ENCODE measurements around the gene UBTD2. TPM values are rescaled to one million over a fixed set of nuclear protein-coding genes. Genes with fewer than 3 reads are reported as not detected.

The UBTD2 gene
- total RNA-seq, 2 donors from 2014 or later: 3.5 to 3.9 TPM

GRCh38 chr5:172177176-172177575 lies 106.4 kb downstream of the UBTD2 start:
- peaks cover 71% of the 10 kb centered on the region for H3K4me1 Mint-ChIP-seq
- no peaks in the 10 kb centered on the region for H3K9me3 ChIP-seq (ENCODE audit: control insufficient read depth, low read length, poor library complexity, severe bottlenecking)
- ATAC-seq: no peak
- no peak for DNase-seq
- peak overlapping the region; percentile 96 for H3K27ac Mint-ChIP-seq
- H3K27me3 Mint-ChIP-seq: no peaks in the 10 kb centered on the region
- H3K4me3 Mint-ChIP-seq: peak overlapping the region; percentile 94
- H3K36me3 Mint-ChIP-seq (ENCODE audit: low read depth): peaks cover 8% of the 10 kb centered on the region

- Mint-ChIP-seq H3K27ac (peak overlapping the region; percentile 96), H3K36me3 (ENCODE audit: low read depth) (peaks cover 9% of the 10 kb centered on the region), H3K27me3 (no peaks in the 10 kb centered on the region), H3K4me1 (peaks cover 81% of the 10 kb centered on the region), H3K4me3 (peak overlapping the region; percentile 94)
- ATAC-seq (peak; percentile 80), DNase-seq (peak; percentile 67 to 86 (median 76))
- no peaks in the 10 kb centered on the region for H3K9me3 ChIP-seq (ENCODE audit: control insufficient read depth, low read length, poor library complexity, severe bottlenecking)
These were observed 108.3 kb downstream of the UBTD2 start for GRCh38 chr5:172175263-172175719.

GRCh38 chr5:172173564-172174153 lies 109.9 kb downstream of the UBTD2 start:
- Mint-ChIP-seq H3K4me3 (peak overlapping the region; percentile 94), H3K36me3 (ENCODE audit: low read depth) (peaks cover 14% of the 10 kb centered on the region), H3K27ac (peak overlapping the region; percentile 96), H3K4me1 (peaks cover 83% of the 10 kb centered on the region), H3K27me3 (no peaks in the 10 kb centered on the region)
- no peaks in the 10 kb centered on the region for H3K9me3 ChIP-seq (ENCODE audit: control insufficient read depth, low read length, poor library complexity, severe bottlenecking)
- ATAC-seq: peak; percentile 5
- peak in 2 of 3 donors; percentile 34 to 68 for DNase-seq

DNA sequence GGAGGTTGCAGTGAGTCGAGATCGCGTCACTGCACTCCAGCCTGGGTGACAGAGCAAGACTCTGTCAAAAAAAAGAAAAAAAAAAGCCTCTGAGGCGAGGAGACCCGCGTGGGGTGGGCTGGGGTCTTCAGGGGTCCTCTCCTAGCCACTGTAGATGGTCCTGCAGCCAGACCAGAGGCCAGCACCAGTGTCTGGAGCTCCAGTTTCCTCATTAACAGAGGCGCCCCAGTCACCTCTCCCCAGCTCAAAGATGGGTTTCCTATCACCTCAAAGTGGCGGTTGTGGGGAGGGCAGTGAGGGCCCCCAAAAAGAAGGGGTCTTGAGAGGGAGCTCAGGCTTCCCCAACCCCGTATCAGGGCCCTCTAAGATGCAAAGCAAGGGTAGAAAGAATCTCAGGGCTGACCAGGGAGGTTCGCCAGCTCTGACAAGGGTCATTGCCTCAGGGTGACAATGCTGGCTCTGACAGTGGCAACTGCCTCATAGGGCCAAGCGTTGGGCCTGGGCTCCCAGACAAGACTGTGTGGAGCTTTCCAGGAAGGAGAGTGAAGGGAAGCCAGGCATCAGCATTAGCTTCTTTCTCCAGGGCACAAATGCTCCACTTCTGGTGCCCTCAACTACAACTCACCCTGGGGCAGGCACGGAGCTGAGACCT lies 110.5 kb downstream of the UBTD2 start:
- Mint-ChIP-seq H3K36me3 (ENCODE audit: low read depth) (peaks cover 12% of the 10 kb centered on the region), H3K4me3 (peak overlapping the region; percentile 94), H3K27ac (peak overlapping the region; percentile 96), H3K4me1 (peaks cover 80% of the 10 kb centered on the region), H3K27me3 (no peaks in the 10 kb centered on the region)
- no peaks in the 10 kb centered on the region for H3K9me3 ChIP-seq (ENCODE audit: control insufficient read depth, low read length, poor library complexity, severe bottlenecking)
- ATAC-seq (no peak), DNase-seq (no peak)

DNA sequence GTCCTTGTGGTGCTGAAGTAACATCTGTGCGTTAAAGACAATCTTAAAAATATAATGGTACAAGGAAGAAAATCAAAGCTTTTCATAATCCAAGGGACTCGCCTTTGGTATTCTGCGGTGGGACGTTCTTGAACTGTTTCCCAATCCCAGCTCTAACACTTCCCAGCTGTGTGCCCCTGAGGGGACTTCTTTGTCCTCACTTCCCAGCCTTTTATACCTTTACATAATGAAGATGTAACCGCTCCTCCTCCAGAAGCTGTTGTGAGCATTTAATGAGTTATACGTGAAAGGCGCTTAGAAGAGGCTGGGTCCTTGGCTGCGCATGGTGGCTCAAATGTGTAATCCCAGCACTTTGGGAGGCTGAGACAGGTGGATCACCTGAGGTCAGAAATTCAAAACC lies 112.4 kb downstream of the UBTD2 start:
- Mint-ChIP-seq H3K36me3 (ENCODE audit: low read depth) (peaks cover 9% of the 10 kb centered on the region), H3K27ac (peak overlapping the region; percentile 92), H3K27me3 (no peaks in the 10 kb centered on the region), H3K4me1 (peaks cover 80% of the 10 kb centered on the region), H3K4me3 (no peak overlapping the region)
- no peak for ATAC-seq
- no peak for DNase-seq
- H3K9me3 ChIP-seq (ENCODE audit: control insufficient read depth, low read length, poor library complexity, severe bottlenecking): no peaks in the 10 kb centered on the region

- ATAC-seq (no peak), DNase-seq (no peak)
- Mint-ChIP-seq H3K36me3 (ENCODE audit: low read depth) (peaks cover 9% of the 10 kb centered on the region), H3K4me3 (peak overlapping the region; percentile 60), H3K4me1 (peaks cover 74% of the 10 kb centered on the region), H3K27me3 (no peaks in the 10 kb centered on the region), H3K27ac (peak overlapping the region; percentile 92)
- H3K9me3 ChIP-seq (ENCODE audit: control insufficient read depth, low read length, poor library complexity, severe bottlenecking): no peaks in the 10 kb centered on the region
These were observed 113.3 kb downstream of the UBTD2 start for GRCh38 chr5:172170251-172170701.

- no peak for ATAC-seq
These were observed 114.3 kb downstream of the UBTD2 start for GRCh38 chr5:172169216-172169615.

DNA sequence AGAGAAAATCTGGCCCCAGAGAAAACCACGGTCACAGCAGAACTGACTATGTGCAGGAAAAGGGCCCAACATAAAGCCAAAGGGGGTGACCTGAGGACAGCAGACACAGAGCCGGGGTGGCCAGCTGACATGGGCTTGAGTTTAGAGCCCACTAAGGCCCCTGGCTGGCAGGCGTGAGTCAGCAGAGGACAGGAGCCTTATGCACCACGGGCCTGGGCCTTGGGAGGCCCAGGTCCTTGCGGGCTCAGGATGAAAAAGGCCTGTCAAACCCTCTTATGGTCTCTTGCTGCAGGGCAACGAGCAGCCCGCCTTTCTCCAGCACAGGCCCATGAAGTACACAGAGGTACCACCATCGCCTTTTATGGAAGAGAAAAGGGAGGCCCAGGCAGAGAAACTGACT lies 115.3 kb downstream of the UBTD2 start:
- no peaks in the 10 kb centered on the region for H3K9me3 ChIP-seq (ENCODE audit: control insufficient read depth, low read length, poor library complexity, severe bottlenecking)
- peak overlapping the region; percentile 12 for H3K4me3 Mint-ChIP-seq
- ATAC-seq: no peak
- peaks cover 7% of the 10 kb centered on the region for H3K36me3 Mint-ChIP-seq (ENCODE audit: low read depth)
- peaks cover 59% of the 10 kb centered on the region for H3K4me1 Mint-ChIP-seq
- H3K27ac Mint-ChIP-seq: peak overlapping the region; percentile 92
- H3K27me3 Mint-ChIP-seq: no peaks in the 10 kb centered on the region
- no peak for DNase-seq

More at GRCh38 chr5:172169216-172169615, 114.3 kb downstream of the UBTD2 start:
- no peaks in the 10 kb centered on the region for H3K9me3 ChIP-seq (ENCODE audit: control insufficient read depth, low read length, poor library complexity, severe bottlenecking)
- H3K27ac Mint-ChIP-seq: peak overlapping the region; percentile 92
- H3K27me3 Mint-ChIP-seq: no peaks in the 10 kb centered on the region
- peaks cover 9% of the 10 kb centered on the region for H3K36me3 Mint-ChIP-seq (ENCODE audit: low read depth)
- peaks cover 65% of the 10 kb centered on the region for H3K4me1 Mint-ChIP-seq
- H3K4me3 Mint-ChIP-seq: peak overlapping the region; percentile 53
- no peak for DNase-seq

DNA sequence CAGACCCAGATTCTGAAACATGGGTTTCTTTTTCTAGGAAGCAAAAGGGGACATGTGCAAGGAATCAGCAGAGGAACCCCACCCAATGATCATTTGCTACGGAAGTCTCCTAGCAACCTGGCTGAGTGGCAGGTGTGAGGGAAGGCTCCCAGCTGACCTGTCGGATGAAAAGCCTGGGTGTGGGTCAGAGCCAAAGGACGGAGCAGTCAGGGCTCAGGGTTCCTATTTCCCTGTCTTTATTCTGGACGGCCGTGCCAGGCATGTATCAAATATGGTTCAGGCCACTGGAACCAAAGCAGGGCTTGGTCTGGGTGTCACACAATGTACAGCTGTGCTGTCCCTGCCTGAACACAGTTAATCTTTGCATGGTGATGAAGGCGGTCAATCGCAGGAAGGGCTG lies 115.7 kb downstream of the UBTD2 start:
- ATAC-seq (no peak), DNase-seq (no peak)
- peaks cover 7% of the 10 kb centered on the region for H3K36me3 Mint-ChIP-seq (ENCODE audit: low read depth)
- H3K4me1 Mint-ChIP-seq: peaks cover 59% of the 10 kb centered on the region
- H3K27me3 Mint-ChIP-seq: no peaks in the 10 kb centered on the region
- peak overlapping the region; percentile 92 for H3K27ac Mint-ChIP-seq
- peak overlapping the region; percentile 12 for H3K4me3 Mint-ChIP-seq
- no peaks in the 10 kb centered on the region for H3K9me3 ChIP-seq (ENCODE audit: control insufficient read depth, low read length, poor library complexity, severe bottlenecking)

GRCh38 chr5:172166030-172166826 lies 117.3 kb downstream of the UBTD2 start:
- ATAC-seq (no peak), DNase-seq (no peak)
- H3K4me3 Mint-ChIP-seq: peak overlapping the region; percentile 12
- peaks cover 7% of the 10 kb centered on the region for H3K36me3 Mint-ChIP-seq (ENCODE audit: low read depth)
- no peaks in the 10 kb centered on the region for H3K9me3 ChIP-seq (ENCODE audit: control insufficient read depth, low read length, poor library complexity, severe bottlenecking)
- no peaks in the 10 kb centered on the region for H3K27me3 Mint-ChIP-seq
- peak overlapping the region; percentile 92 for H3K27ac Mint-ChIP-seq
- peaks cover 57% of the 10 kb centered on the region for H3K4me1 Mint-ChIP-seq

DNA sequence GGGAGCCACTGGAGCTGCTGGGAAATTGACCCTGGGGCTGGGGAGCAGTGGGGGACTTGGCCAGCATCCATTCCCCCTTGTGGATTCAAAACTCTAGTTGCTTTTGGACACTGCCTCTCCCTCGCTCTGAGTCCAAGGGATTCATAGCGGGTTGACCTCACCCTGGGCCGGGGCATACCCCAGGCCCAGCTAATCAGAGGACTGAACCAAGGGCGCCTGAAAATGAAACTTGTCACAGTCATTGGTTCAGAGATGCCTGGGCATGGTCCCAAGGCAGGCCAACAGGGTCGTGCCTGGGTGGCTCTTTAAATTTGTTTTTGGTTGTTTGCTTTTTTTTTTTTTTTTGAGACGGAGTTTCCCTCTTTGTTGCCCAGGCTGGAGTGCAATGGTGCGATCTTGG lies 118.1 kb downstream of the UBTD2 start:
- H3K4me1 Mint-ChIP-seq: peaks cover 55% of the 10 kb centered on the region
- no peak overlapping the region for H3K4me3 Mint-ChIP-seq
- ATAC-seq (no peak), DNase-seq (no peak)
- no peaks in the 10 kb centered on the region for H3K27me3 Mint-ChIP-seq
- peak overlapping the region; percentile 93 for H3K27ac Mint-ChIP-seq
- H3K36me3 Mint-ChIP-seq (ENCODE audit: low read depth): peaks cover 7% of the 10 kb centered on the region
- H3K9me3 ChIP-seq (ENCODE audit: control insufficient read depth, low read length, poor library complexity, severe bottlenecking): no peaks in the 10 kb centered on the region

- ATAC-seq (no peak), DNase-seq (no peak)
- Mint-ChIP-seq H3K27me3 (no peaks in the 10 kb centered on the region), H3K27ac (peak overlapping the region; percentile 93), H3K4me3 (no peak overlapping the region), H3K4me1 (peaks cover 52% of the 10 kb centered on the region), H3K36me3 (ENCODE audit: low read depth) (peaks cover 3% of the 10 kb centered on the region)
- no peaks in the 10 kb centered on the region for H3K9me3 ChIP-seq (ENCODE audit: control insufficient read depth, low read length, poor library complexity, severe bottlenecking)
These were observed 118.8 kb downstream of the UBTD2 start for GRCh38 chr5:172164769-172165212.

GRCh38 chr5:172163346-172163745 lies 120.2 kb downstream of the UBTD2 start:
- DNase-seq (no peak), ATAC-seq (no peak)
- H3K9me3 ChIP-seq (ENCODE audit: control insufficient read depth, low read length, poor library complexity, severe bottlenecking): no peaks in the 10 kb centered on the region
- Mint-ChIP-seq H3K27ac (peak overlapping the region; percentile 93), H3K4me3 (no peak overlapping the region), H3K27me3 (no peaks in the 10 kb centered on the region), H3K36me3 (ENCODE audit: low read depth) (no peaks in the 10 kb centered on the region), H3K4me1 (peaks cover 50% of the 10 kb centered on the region)

All from T-helper 17 cell (primary cell).